AG04450 (cell line): ENCODE results near the gene FNBP1L. TPM values are rescaled to one million over a fixed set of nuclear protein-coding genes. Genes with fewer than 3 reads are reported as not detected.

Source experiments
- CTCF ChIA-PET: fragments of 300-600, 350-600 bp; formaldehyde crosslinking; extraction: SDS; loops from one replicate; lab custom pipeline; 2022; ENCODE audit warnings: antibody characterized with exemption, inconsistent platforms; lab: Charles Lee
- POLR2A ChIA-PET: fragments of 350-600 bp; formaldehyde crosslinking; extraction: SDS; loops from one replicate; lab custom pipeline; 2021; ENCODE audit warnings: antibody characterized with exemption, inconsistent platforms; lab: Yijun Ruan, JAX
- DNase-seq: peaks from one replicate; pipeline ENCODE4 v3.0.0-alpha.2; 2011; ENCODE audit warnings: low read depth, low spot score
- H3K27ac ChIP-seq: one replicate; pipeline ENCODE4 v1.5.1; 2012; ENCODE audit warnings: low read depth, low read length, control low read depth
- H3K27me3 ChIP-seq: one replicate; pipeline ENCODE4 v1.6.0; 2012; ENCODE audit warnings: low read length; ENCODE audit not compliant: control insufficient read depth, insufficient read depth
- H3K4me3 ChIP-seq: 2 replicates; pipeline ENCODE4 v1.5.1; 2011; ENCODE audit warnings: mild to moderate bottlenecking, low read depth, low read length, control low read depth
- H3K9me3 ChIP-seq: 2 replicates; pipeline ENCODE4 v1.5.1; 2012; ENCODE audit warnings: low read length; ENCODE audit not compliant: control insufficient read depth, insufficient read depth
- CTCF ChIP-seq: IDR thresholded peaks from 2 replicates; pipeline ENCODE4 v1.5.1; 2011; ENCODE audit warnings: low read depth, low read length, control low read depth, inconsistent platforms
- polyA plus RNA-seq: library from polyadenylated mRNA; depleted of rRNA; stranded (reverse); fragments of >200 nt; gene quantifications from 2 replicates; pipeline ENCODE4 v1.2.3, GENCODE V29; 2011

FNBP1L gene
- polyA plus RNA-seq, 1 experiment = 24.1 TPM

DNA sequence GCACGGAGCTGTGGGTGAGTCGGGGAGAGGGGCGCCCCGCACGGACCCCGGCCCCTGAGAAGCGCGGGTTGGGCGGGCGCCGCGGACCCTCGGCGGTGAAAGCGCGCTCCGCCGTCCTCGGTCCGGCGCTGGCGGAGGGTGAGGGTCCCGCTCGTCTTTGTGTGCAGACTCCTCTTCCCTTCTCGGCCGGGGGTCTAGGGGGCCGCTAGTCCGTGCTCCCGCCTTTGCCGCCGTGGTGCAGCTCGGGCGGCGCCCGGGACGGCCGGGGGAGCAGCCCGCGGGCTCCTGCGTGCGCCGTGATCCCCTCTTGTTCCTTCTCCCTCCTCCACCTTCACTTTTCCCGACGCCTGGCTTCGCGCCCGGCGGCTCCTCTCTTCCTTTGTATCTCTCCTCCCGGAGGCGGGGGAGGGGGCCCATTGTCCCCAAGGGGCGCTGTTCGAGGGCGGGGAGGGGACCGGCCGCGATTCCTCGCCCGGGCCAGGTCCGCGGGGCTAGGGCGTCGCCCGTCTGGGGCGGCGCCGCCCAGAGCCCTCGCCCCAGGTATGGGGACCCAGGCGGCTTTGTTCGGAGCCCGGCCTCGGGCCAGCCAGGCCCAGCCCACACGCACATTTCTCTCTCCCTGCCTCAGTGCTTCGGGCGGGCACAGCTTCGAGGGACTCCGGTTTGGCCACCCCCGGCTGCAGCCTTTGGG lies 519 bp downstream of the FNBP1L start:
- H3K27ac ChIP-seq = no peak overlapping the region
- CTCF ChIA-PET = interaction anchor here (0.5 to 0.6 kb wide), 2 partner anchors 94 to 367 kb away, joined by 3 to 7 read pairs; no protein-coding TSS in a partner anchor
- H3K9me3 ChIP-seq = no peaks in the 10 kb centered on the region; the same call in 1 of the 2 replicates
- no peaks in the 10 kb centered on the region for H3K27me3 ChIP-seq
- no peak for DNase-seq
- H3K4me3 ChIP-seq = peak overlapping the region; percentile 82
- POLR2A ChIA-PET = interaction anchor here (1.3 kb wide), 1 partner anchor 398 kb away, joined by 3 read pairs; no protein-coding TSS in a partner anchor
- TF ChIP-seq CTCF = no peak

- Histone ChIP-seq H3K27me3 (no peaks in the 10 kb centered on the region), H3K9me3 (no peaks in the 10 kb centered on the region; the same call in 1 of the 2 replicates), H3K27ac (no peak overlapping the region), H3K4me3 (peak overlapping the region; percentile 82)
- no peak for DNase-seq
- CTCF ChIA-PET = interaction anchor here (0.5 to 0.6 kb wide), 2 partner anchors 93 to 366 kb away, joined by 3 to 7 read pairs; no protein-coding TSS in a partner anchor
- POLR2A ChIA-PET = interaction anchor here (1.3 kb wide), 1 partner anchor 397 kb away, joined by 3 read pairs; no protein-coding TSS in a partner anchor
- 0 out of 2 replicates have a peak, but pooled peaks have one; percentile 7 for TF ChIP-seq CTCF
These were observed 1.3 kb downstream of the FNBP1L start for GRCh38 chr1:93448983-93449804.

GRCh38 chr1:93450321-93450720 lies 2.4 kb downstream of the FNBP1L start:
- no peak for TF ChIP-seq CTCF
- no peak for DNase-seq
- no peak overlapping the region for H3K4me3 ChIP-seq
- CTCF ChIA-PET = no interaction called here
- no peak overlapping the region for H3K27ac ChIP-seq
- no peaks in the 10 kb centered on the region for H3K27me3 ChIP-seq
- POLR2A ChIA-PET = no interaction called here
- no peaks in the 10 kb centered on the region; the same call in 1 of the 2 replicates for H3K9me3 ChIP-seq

- H3K9me3 ChIP-seq = no peaks in the 10 kb centered on the region; the same call in 1 of the 2 replicates
- no peak for TF ChIP-seq CTCF
- CTCF ChIA-PET = no interaction called here
- no peak overlapping the region for H3K27ac ChIP-seq
- no peak for DNase-seq
- no peaks in the 10 kb centered on the region for H3K27me3 ChIP-seq
- POLR2A ChIA-PET = no interaction called here
- H3K4me3 ChIP-seq = no peak overlapping the region
These were observed 6.0 kb downstream of the FNBP1L start for GRCh38 chr1:93453911-93454310.

DNA sequence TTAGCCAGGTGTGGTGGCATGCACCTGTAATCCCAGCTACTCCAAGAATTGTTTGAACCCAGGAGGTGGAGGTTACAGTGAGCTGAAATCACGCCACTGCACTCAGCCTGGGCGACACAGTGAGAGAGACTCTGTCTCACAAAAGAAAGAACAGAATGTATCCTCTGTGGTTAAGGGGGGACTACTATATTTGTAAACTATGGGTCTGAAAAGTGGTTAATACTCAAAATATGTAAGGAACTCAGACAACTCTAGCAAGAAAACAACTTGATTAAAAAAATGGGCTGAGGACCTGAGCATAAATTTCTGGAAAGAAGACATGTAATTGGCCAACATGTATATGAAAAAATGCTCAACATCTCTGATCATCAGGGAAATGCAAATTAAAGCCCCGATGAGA lies 11.2 kb downstream of the FNBP1L start:
- no peak for DNase-seq

More for the DNA sequence above, 11.2 kb downstream of the FNBP1L start:
- ChIA-PET CTCF (no interaction called here), POLR2A (no interaction called here)
- Histone ChIP-seq H3K9me3 (no peaks in the 10 kb centered on the region; the same call in 1 of the 2 replicates), H3K27ac (peak overlapping the region; percentile 23), H3K4me3 (no peak overlapping the region), H3K27me3 (no peaks in the 10 kb centered on the region)
- no peak for TF ChIP-seq CTCF
